SU-DHL-6 (cell line): ENCODE data around the gene TROAP.

Experiments used
- EZH2phosphoT487 ChIP-seq: fragments of 200-600 bp; sonication (generic), shearing (Covaris generic); conservative IDR thresholded peaks from 2 replicates; pipeline ENCODE4 v1.6.1; 2018; ENCODE audit warnings: mild to moderate bottlenecking, antibody characterized with exemption, low read length, moderate library complexity, mixed read lengths
- TF ChIP-seq, protein P1 (sequence below): fragments of 200-600 bp; sonication (generic); IDR thresholded peaks from one replicate; pipeline ENCODE4 v1.5.1; 2017; ENCODE audit warnings: antibody characterized with exemption, mild to moderate bottlenecking, low read length, moderate library complexity; ENCODE audit not compliant: insufficient read depth, poor library complexity, severe bottlenecking

GRCh38 chr12:49365542-49365941 lies 42.5 kb downstream of the TROAP start:
- TF ChIP-seq, protein P1, sequence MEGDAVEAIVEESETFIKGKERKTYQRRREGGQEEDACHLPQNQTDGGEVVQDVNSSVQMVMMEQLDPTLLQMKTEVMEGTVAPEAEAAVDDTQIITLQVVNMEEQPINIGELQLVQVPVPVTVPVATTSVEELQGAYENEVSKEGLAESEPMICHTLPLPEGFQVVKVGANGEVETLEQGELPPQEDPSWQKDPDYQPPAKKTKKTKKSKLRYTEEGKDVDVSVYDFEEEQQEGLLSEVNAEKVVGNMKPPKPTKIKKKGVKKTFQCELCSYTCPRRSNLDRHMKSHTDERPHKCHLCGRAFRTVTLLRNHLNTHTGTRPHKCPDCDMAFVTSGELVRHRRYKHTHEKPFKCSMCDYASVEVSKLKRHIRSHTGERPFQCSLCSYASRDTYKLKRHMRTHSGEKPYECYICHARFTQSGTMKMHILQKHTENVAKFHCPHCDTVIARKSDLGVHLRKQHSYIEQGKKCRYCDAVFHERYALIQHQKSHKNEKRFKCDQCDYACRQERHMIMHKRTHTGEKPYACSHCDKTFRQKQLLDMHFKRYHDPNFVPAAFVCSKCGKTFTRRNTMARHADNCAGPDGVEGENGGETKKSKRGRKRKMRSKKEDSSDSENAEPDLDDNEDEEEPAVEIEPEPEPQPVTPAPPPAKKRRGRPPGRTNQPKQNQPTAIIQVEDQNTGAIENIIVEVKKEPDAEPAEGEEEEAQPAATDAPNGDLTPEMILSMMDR = no peak
- TF ChIP-seq EZH2phosphoT487 = no peak
